ENCODE data around the gene IL17C. TPM values are rescaled to one million over a fixed set of nuclear protein-coding genes. Genes with fewer than 3 reads are reported as not detected.

Gene IL17C
- total and polyA plus RNA-seq, 2 experiments from 2014 or later: not detected

DNA sequence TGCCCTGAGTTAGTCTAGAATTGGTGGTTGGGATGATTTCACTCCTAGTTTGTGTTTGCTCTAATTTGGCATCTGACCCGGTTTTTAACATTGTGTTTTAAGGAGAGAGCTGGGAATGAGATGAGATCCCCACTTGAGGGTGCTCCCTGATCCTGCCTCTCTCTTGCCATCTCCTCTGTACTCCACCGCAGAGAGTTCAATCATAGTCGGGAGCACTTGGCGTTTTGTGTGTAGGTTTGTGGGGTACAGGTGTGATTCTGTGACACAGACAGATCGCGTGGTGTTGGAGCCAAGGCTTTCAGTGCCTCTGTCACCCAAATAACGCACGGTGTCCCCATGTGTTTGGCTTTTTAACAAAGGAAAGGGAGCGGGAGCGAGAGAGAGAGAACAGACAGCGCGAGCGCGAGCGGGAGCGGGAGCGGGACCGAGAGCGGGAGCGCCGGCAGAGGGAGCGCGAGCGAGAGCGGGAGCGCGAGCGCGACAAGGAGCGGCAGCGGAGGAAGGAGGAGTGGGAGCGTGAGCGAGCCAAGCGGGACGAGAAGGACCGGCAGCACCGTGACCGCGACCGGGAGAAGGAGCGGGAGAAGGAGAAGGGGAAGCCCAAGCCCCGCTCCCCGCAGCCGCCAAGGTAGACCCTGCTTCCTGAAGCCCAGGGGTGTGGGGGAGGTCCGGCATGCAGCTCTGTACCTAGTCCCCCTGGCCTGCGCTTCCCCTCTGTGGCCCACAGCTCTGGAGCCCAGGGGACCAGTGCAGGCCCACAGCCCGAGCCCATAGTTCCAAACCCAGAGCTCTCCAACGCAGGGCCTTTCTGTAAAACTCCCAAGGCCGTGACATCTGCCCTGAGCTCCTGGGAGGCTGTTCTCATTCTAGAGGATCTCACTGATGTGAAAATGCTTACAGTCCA, 27.2 kb upstream of the IL17C start:
- peaks cover 12% of the 10 kb centered on the region for H3K36me3 ChIP-seq
- H3K4me3 ChIP-seq: no peak overlapping the region
- H3K27me3 ChIP-seq: no peaks in the 10 kb centered on the region
- no peak overlapping the region for H3K27ac ChIP-seq
- no peaks in the 10 kb centered on the region for H3K9me3 ChIP-seq (ENCODE audit: low read depth)
- TF ChIP-seq, protein P1, sequence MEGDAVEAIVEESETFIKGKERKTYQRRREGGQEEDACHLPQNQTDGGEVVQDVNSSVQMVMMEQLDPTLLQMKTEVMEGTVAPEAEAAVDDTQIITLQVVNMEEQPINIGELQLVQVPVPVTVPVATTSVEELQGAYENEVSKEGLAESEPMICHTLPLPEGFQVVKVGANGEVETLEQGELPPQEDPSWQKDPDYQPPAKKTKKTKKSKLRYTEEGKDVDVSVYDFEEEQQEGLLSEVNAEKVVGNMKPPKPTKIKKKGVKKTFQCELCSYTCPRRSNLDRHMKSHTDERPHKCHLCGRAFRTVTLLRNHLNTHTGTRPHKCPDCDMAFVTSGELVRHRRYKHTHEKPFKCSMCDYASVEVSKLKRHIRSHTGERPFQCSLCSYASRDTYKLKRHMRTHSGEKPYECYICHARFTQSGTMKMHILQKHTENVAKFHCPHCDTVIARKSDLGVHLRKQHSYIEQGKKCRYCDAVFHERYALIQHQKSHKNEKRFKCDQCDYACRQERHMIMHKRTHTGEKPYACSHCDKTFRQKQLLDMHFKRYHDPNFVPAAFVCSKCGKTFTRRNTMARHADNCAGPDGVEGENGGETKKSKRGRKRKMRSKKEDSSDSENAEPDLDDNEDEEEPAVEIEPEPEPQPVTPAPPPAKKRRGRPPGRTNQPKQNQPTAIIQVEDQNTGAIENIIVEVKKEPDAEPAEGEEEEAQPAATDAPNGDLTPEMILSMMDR (IDR thresholded peaks at IDR 0.05; ENCODE audit: low read depth, low read length): no peak
- no peaks in the 10 kb centered on the region for H3K4me1 ChIP-seq (ENCODE audit: low read depth)
- peak in 1 of 2 donors; percentile 59 for DNase-seq (ENCODE audit: low read depth in 1 of 2, low spot score in 1 of 2)

DNA sequence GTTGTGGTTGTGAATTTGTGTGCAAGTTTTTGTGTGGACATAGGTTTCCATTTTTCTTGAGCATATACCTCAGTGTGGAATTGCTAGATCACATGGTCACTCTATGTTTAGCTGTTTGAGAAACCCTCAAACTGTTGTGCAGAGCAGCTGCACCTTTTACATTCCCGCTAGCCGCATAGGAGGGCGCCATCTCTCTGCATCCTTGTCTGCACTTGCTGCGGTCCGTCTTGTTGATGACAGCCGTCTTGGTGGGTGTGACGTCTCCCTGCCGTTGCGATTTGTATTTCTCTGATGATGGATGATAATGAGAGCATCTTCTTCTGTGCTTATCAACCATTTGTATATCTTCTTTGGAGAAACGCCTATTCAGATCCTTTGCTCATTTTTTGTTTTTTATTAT, 25.1 kb upstream of the IL17C start:
- no peak for DNase-seq (ENCODE audit: low read depth in 1 of 2, low spot score in 1 of 2)
- Histone ChIP-seq H3K4me3 (no peak overlapping the region), H3K36me3 (peaks cover 11% of the 10 kb centered on the region), H3K9me3 (ENCODE audit: low read depth) (no peaks in the 10 kb centered on the region), H3K27ac (no peak overlapping the region), H3K27me3 (no peaks in the 10 kb centered on the region), H3K4me1 (ENCODE audit: low read depth) (peaks cover 1% of the 10 kb centered on the region)
- TF ChIP-seq, protein P1 (IDR thresholded peaks at IDR 0.05; ENCODE audit: low read depth, low read length): no peak

DNA sequence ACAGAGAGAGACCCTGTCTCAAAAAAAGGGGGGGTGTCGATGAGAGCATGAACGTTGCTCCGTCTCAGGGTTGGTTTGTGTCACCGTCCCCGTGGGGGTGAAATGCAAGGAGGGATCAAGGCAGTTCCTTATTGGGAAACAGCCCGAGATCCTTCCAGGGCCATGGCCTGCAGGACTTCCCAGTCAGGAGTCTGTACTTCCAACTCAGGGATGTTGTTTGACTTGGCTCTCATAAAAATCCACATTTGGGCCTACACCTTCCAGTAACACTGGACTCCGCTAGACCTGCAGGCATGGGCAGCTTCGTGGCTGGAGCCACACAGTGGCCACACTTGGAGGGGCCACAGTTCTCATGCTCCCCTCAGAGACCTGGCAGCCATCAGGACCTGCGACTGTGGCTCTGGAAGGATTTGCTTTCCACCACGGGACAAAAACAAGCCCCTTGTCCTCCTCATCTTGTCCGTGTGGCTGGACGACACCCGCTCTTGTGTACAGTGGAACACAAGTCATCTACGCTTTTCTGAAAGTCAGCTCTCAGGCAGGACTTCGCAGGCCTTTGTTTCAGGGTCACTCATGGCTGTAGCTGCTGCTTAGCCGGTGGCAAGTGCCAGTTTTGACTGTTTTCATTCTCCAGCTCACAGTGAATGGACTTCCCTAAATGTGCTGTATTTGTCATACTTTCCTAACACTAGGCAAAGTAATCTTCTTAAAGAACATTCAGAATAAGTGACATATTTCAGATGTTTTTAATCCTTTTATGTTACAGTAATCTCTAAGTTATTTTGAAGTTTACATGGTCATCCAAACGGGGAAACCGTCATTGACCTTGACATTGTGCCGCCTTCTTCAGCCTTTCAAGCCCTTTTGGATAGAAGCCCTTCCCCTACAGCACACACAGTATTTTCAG, 24.2 kb upstream of the IL17C start:
- H3K9me3 ChIP-seq (ENCODE audit: low read depth): no peaks in the 10 kb centered on the region
- no peaks in the 10 kb centered on the region for H3K27me3 ChIP-seq
- H3K4me3 ChIP-seq: no peak overlapping the region
- H3K36me3 ChIP-seq: peaks cover 7% of the 10 kb centered on the region
- no peak for DNase-seq (ENCODE audit: low read depth in 1 of 2, low spot score in 1 of 2)
- TF ChIP-seq, protein P1 (IDR thresholded peaks at IDR 0.05; ENCODE audit: low read depth, low read length): no peak
- no peak overlapping the region for H3K27ac ChIP-seq
- H3K4me1 ChIP-seq (ENCODE audit: low read depth): peaks cover 3% of the 10 kb centered on the region

DNA sequence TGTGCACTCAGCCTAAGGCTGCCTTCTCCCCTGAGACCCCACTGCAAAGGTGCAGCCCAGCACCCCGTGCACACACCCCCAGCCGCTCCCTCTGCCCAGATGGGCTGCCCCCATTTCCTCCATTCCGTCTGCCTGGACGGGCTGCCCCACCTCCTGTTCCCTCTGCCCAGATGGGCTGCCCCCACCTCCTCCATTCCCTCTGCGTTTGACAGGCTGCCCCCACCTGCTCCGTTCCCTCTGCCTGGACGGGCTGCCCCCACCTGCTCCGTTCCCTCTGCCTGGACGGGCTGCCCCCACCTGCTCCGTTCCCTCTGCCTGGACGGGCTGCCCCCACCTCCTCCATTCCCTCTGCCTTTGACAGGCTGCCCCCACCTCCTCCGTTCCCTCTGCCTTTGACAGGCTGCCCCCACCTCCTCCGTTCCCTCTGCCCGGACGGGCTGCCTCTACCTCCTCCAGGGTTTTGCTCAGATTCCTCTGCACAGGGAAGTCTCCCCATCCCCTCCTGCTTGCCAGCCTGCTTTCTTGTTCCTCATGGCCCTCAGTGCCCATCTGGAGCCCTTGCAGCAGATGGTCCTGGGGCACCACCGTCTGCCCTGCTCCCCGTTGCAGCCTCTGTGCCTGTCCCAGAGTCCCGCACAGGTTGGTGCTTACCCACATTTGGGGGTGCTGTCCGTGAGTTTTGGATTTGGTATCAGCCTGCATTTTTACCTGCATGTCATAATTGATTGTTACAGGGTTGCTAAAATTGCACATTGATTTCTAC, 23.4 kb upstream of the IL17C start:
- no peak for DNase-seq (ENCODE audit: low read depth in 1 of 2, low spot score in 1 of 2)
- peaks cover 3% of the 10 kb centered on the region for H3K4me1 ChIP-seq (ENCODE audit: low read depth)
- H3K27ac ChIP-seq: no peak overlapping the region
- TF ChIP-seq, protein P1 (IDR thresholded peaks at IDR 0.05; ENCODE audit: low read depth, low read length): no peak
- H3K27me3 ChIP-seq: no peaks in the 10 kb centered on the region
- no peak overlapping the region for H3K4me3 ChIP-seq
- no peaks in the 10 kb centered on the region for H3K9me3 ChIP-seq (ENCODE audit: low read depth)
- H3K36me3 ChIP-seq: peaks cover 4% of the 10 kb centered on the region

DNA sequence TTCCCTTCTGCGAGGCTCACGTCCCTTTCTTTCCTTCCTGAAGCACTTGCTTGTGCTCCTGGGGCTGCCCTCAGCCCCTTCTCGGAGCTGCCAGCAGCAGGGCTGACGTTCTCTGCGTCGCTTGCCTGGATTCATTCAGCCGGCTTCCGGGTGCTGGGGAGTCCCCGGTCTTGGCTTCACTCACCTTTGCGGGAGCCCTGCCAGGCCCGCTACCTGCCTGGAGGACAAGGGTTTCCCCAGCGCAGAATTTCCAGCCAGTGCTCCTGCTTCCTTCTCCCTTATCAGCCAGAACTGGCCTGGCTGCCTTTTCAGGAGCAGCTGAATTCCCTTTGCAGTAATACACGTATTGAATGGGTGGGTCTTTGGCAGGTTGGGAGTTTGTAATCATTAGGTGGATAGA, 22.1 kb upstream of the IL17C start:
- H3K27me3 ChIP-seq: no peaks in the 10 kb centered on the region
- no peak overlapping the region for H3K4me3 ChIP-seq
- H3K27ac ChIP-seq: peak overlapping the region; percentile 55
- TF ChIP-seq, protein P1 (IDR thresholded peaks at IDR 0.05; ENCODE audit: low read depth, low read length): no peak
- H3K4me1 ChIP-seq (ENCODE audit: low read depth): peaks cover 3% of the 10 kb centered on the region
- H3K9me3 ChIP-seq (ENCODE audit: low read depth): no peaks in the 10 kb centered on the region
- no peak for DNase-seq (ENCODE audit: low read depth in 1 of 2, low spot score in 1 of 2)
- peaks cover 4% of the 10 kb centered on the region for H3K36me3 ChIP-seq

Data from cardiac muscle cell (in vitro differentiated cells and primary cell).